LHCN-M2 (cell line): ENCODE measurements around the gene MINK1. TPM values are rescaled to one million over a fixed set of nuclear protein-coding genes. Genes with fewer than 3 reads are reported as not detected.

Experiments
- DNase-seq: peaks from one replicate; pipeline ENCODE4 v3.0.0-alpha.2; 2012; ENCODE audit warnings: low read depth
- total RNA-seq: library from RNA; depleted of rRNA; stranded (reverse); fragments of >200 nt; gene quantifications from 2 replicates; pipeline ENCODE4 v1.2.3, GENCODE V29; 2014

The MINK1 gene
- total RNA-seq, 1 experiment from 2014 or later, result 33.6 TPM

DNA sequence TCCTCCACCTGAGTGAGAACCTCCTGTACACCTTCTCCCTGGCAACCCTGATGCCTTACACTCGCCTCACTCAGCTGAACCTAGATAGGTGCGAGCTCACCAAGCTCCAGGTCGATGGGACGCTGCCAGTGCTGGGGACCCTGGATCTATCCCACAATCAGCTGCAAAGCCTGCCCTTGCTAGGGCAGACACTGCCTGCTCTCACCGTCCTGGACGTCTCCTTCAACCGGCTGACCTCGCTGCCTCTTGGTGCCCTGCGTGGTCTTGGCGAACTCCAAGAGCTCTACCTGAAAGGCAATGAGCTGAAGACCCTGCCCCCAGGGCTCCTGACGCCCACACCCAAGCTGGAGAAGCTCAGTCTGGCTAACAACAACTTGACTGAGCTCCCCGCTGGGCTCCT lies 99.6 kb downstream of the MINK1 start:
- DNase-seq, result no peak

DNA sequence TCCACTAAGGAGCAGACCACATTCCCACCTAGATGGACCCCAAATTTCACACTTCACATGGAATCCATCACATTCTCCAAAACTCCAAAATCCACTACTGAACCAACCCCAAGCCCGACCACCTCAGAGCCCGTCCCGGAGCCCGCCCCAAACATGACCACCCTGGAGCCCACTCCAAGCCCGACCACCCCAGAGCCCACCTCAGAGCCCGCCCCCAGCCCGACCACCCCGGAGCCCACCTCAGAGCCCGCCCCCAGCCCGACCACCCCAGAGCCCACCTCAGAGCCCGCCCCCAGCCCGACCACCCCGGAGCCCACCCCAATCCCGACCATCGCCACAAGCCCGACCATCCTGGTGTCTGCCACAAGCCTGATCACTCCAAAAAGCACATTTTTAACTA lies 100.5 kb downstream of the MINK1 start:
- DNase-seq, result no peak

DNA sequence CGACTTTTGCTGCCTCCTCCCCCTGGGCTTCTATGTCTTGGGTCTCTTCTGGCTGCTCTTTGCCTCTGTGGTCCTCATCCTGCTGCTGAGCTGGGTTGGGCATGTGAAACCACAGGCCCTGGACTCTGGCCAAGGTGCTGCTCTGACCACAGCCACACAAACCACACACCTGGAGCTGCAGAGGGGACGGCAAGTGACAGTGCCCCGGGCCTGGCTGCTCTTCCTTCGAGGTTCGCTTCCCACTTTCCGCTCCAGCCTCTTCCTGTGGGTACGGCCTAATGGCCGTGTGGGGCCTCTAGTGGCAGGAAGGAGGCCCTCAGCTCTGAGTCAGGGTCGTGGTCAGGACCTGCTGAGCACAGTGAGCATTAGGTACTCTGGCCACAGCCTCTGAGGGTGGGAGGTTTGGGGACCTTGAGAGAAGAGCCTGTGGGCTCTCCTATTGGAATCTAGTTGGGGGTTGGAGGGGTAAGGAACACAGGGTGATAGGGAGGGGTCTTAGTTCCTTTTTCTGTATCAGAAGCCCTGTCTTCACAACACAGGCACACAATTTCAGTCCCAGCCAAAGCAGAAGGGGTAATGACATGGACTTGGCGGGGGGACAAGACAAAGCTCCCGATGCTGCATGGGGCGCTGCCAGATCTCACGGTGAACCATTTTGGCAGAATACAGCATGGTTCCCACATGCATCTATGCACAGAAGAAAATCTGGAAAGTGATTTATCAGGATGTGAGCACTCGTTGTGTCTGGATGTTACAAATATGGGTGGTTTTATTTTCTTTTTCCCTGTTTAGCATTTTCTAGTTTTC lies 101.2 kb downstream of the MINK1 start:
- DNase-seq, result peak; percentile 58

DNA sequence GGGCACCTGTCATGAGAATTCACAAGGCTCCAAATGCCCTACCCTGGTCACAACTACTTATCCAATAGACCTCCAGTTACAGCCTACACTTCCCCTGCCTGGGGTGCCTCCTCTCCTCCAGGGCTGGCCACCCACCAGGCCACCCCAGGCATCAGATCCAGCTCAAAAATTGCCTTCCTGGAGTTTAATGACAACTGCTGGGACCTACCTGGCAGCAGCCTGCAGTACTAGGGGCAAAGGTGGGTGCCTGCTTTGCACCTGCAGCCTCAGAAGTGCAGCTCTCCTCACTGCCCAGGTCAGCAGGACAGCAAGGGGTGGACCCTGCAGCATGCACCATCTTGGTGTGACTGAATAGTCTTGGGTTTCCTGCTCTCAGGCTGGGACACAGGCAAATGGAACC lies 102.5 kb downstream of the MINK1 start:
- no peak for DNase-seq

DNA sequence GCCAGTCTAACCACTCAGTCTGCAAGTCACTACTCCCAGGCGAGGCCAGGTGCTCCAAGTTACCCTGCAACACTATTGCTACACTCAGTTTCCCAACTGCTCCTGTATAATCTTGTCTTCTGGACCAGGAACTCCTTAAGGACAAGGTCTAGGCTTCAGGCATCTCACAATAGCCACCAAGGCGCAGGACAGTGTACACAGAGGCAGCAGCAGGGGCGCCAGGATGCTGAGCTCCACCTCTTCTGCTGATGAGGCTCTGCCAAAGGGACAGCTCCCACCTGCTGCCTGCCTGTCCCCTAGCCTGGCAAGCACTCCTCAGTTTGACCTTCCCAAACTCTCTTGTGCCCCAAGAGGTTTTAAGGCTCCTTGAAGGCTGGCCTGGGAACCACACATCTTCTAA lies 103.3 kb downstream of the MINK1 start:
- no peak for DNase-seq

DNA sequence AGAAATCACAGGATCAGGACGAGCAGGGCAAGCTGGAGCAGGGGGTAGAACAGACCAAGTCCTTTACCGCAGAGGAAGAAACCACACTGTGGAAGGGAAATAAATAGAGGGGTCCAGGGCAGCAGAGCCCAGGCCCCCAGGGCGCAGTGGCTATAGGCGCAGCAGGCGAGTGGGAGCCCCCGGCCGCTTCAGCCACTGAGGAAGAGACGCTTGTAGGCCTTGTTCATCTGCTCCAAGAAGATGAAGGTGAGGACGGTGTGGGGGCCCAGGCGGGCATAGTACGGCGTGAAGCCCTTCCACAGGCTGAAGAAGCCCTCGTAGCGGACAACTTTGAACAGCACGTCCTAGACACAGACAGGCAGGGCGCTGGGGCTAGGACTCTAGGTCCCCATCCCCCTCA lies 104.4 kb downstream of the MINK1 start:
- DNase-seq, result no peak

DNA sequence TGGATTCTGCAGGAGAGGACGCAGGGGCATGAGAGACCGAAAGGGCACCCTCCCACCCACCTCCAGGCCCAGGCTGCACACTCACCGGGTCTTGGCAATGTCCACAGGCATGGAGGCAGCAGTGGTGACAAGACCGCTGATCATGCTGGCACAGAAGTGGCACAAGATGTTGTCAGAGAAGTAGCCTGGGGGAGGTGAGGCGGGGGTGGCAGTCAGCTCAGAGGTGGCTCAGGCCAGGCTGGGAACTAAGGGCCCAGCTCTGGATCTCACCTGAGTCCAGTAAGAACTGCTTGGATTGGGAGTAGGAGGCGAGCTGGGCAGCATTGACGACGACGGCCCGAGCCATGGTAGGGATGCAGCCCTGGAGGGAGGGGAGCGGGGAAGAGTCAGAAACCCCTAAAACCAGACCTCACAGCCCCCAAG lies 104.9 kb downstream of the MINK1 start:
- no peak for DNase-seq

DNA sequence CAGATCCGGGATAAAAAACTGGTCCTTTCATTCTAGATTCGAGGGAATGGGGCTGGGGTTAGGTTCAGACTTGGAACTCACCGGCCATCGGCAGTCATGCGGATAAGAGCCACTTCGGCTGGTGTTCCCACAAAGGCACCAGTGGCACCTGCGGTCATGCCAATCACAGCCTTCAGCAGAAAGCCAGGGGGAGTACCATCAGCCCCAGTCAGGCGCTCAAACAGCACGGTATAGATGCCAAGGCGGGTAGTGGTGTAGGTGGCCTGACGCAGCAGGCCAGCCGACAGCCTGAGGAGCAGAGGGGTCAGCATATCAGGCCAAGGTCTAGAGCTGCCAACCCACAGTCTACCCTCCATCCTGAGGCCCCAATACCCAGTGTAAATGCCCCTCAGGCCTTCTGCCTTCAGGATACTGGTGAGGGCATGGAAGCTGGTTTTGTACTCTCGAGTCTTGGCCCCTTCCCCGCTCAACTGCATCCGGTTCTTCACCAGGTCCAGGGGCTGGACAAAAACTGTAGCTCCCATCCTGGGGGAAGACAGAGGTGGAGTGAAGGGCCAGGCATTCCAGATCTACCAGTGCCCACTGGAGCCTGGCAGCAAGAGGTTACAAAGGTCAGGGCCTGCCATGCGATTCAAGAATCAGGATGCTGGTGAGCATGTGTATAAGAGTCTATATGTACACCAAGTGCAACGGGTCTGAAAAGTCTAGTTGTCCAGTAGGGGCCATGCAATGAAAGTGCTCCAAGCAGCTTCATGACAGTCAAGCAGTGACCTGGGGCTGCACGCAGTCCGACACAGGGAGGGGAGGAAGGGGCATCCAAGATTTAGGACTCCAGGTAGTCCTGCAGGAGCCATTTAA lies 105.8 kb downstream of the MINK1 start:
- DNase-seq, result no peak

DNA sequence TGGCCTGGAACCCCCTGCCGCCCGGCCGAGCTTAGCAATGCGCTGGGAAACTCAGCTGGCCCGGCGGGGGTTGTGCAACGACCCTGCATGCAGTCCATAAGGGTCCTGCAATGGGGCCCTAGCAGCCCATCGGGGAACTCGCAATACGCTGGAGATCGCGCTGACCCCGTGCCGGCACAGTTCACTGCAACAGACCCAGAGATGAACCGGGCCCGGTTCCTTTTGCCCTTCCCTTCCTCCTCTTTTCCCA lies 106.3 kb downstream of the MINK1 start:
- no peak for DNase-seq

DNA sequence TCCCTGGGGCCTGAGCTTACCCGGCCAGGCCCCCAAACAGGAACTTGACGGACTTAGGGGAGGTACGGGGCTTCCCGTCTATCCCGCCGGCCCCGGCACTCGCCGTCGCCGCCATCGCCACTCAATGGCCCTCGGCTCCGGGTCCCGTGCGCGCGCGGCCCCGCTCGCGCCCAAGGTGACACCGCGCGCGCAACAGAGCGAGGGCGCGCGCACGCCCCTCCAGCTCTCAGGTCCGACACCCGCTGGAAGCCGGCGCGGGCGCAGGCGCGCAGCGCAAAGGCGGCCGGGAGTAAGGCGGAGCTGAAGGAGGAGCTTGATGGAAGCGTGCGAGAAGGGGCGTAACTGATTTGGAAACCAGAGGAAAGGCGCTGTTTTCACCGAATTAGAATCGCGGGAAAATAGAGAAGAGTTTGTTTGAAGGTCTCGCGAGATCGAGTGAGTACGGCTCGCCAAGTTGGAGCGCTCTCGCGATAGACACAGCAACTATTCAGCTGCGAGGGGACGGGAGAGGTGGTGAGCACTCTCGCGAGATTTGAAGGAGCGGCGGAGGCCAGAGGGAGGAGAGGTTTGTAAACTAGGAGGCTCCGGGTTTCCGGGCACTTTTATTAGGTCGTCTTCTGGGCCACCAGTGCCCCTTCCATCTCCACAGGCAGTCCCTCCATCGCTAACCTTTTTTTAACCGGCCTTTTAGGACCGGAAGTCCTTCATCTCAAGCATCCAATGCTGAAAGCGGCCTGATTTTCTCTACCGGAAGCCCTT lies 106.8 kb downstream of the MINK1 start, which contains the start of the genes RNF167 and SLC25A11:
Gene RNF167, plus strand, starts transcription at position 473 of the 759 bp plus-strand sequence. CDS start 642 bp downstream, outside the sequence.
Gene SLC25A11, minus strand, starts transcription at position 251 of the 759 bp plus-strand sequence. Its CDS starts 136 bp downstream, at position 115.
- peak; percentile 100 for DNase-seq

DNA sequence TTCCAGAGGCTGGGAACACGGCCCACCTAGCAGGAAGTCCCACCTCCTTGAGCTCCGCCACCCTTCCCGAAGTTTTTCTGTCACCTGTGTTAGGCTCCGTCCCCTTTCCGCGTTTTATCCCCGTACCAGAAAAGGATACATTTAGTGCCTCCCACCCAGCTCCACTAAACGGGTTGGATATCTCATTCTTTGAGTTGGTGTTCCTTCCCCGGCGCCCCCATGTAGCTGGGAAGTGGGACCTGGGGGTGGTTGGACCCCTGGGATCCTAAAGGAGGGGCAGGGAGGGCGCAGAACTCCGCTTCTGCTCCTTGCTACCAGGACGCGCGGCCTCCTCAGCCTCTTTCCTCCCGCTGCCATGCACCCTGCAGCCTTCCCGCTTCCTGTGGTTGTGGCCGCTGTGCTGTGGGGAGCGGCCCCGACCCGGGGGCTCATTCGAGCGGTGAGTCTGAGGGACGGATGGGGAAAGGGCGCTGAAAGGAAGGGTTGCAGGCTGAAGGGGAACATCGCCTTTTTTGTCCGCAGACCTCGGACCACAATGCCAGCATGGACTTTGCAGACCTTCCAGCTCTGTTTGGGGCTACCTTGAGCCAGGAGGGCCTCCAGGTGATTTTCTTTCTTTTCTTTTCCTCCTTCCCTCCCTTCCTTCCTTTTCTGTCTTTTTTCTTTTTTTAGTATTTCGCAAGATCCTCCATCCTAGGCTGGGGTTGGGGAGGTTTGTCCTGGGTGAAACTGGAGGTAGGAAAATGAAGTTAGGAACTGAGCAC lies 107.6 kb downstream of the MINK1 start:
- DNase-seq, result no peak

DNA sequence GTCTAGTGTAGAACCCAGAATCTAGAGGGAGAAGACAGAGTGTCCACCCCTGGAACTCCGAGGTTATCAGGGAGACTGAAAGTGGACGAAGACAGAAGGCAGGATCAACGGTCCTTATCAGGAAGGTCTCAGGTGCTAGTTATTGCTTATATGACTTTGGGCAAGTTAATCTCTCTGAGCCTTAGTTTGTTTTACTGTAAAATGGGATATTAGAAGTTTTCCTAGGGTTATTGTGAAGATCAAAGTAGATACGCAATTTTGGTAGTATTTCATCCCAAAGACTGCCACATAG lies 108.1 kb downstream of the MINK1 start:
- no peak for DNase-seq

DNA sequence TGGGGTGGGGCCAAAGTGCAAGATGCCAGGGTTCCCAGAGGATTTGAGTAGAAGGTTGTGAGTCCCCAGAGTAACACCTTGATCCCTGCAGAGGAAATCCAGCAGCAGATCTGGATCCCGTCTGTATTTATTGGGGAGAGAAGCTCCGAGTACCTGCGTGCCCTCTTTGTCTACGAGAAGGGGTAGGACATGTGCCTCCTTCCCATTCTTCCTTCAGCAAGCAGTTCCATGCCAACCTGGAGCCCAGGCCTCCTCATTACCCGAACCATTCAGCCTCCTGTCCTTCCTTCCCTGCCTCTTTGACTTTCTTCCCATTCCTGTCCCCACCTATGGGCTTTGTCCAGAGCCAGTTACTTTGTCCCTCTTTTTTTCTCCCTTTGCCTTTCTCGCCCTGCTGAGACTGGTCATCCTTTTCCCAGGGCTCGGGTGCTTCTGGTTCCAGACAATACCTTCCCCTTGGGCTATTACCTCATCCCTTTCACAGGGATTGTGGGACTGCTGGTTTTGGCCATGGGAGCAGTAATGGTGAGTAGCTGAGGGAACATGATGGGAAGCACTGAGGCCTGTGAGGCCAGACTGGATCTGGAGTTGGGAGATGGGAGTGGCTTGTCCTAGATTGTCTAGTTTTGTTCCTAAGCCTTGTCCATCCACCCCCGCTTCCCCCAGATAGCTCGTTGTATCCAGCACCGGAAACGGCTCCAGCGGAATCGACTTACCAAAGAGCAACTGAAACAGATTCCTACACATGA lies 109.8 kb downstream of the MINK1 start:
- no peak for DNase-seq

DNA sequence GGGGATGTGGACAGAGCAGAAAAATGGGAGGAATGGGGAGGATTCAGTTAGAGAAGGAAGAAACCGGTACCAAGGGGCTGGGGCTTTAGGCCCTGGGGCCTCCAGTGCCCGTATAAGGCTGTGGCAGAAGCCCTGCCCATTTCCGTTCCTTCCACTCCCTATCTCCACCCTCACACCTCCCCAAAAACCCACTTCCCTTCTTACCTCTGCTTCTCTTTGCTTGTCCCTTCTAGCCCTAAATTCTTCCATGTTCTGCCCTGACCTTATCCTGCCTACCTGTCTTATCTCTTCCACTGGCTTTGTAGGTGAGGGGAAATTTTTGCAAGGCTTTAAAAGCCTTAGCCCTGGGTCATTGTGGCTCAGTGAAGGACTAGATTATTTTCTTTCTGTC lies 111.0 kb downstream of the MINK1 start:
- no peak for DNase-seq

DNA sequence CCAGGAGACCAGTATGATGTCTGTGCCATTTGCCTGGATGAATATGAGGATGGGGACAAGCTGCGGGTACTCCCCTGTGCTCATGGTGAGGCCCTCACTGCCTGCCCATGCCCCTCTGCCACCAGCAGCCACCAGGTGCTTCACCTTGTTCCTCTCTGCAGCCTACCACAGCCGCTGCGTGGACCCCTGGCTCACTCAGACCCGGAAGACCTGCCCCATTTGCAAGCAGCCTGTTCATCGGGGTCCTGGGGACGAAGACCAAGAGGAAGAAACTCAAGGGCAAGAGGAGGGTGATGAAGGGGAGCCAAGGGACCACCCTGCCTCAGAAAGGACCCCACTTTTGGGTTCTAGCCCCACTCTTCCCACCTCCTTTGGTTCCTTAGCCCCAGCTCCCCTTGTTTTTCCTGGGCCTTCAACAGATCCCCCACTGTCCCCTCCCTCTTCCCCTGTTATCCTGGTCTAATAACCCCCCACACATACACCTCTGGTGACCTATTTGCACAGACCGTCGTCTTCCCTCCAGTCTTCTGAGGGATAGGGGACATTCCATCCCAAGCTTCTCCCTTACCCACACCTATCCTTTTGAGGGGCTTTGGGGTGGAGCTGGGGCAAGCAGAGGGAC lies 111.5 kb downstream of the MINK1 start:
- no peak for DNase-seq

DNA sequence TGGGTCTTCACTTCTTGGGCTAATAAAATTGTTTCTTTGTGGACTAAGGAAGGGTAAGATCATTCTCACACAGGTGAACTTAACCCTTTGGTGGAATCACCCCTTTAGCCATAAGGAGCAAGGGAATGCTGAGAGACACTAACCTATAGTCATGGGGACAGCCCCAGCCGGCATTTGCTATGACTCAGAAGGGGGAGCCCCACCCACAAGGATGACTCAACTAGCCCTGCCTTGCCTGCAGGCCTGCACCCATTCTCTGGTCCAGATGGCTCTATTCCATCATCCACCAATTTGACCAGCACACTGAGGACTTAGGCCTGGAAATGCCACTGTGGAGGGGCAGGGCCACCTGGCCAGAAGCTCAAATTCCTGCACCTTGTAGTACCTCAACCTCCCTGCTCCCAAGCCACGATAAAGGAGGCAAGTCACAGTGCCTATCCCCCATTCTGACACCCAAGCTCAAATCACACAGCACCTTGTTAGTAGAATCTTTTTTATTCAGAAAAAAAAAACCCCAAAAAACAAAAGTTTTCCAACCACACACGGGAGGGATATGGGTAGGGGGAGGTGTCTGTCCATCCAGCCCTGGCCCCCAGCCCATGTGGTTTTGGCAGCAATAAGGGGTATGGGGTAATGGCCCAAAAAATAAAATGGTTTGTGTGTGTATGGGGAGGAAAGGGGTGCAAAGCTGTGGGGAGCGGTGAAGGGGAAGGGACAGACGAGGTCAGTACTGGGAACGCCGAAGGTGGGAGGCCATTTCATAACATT lies 112.2 kb downstream of the MINK1 start:
- peak; percentile 94 for DNase-seq

DNA sequence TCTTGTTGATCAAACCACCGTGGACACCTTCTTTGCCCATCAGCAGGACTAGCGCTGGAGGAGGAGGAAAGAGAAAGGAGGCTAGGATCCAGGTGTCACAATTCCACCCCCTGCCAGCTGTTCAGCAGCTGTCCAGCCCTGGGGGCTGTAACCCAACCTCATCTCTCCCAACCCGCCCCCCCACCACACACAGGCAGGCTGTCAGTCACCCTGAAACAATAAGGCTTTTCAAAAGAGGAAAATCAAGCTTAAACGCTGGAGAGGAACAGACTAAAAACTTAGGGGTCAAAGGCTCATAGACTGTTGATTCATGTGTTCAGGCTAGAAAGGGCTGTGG lies 112.8 kb downstream of the MINK1 start:
- peak; percentile 77 for DNase-seq

DNA sequence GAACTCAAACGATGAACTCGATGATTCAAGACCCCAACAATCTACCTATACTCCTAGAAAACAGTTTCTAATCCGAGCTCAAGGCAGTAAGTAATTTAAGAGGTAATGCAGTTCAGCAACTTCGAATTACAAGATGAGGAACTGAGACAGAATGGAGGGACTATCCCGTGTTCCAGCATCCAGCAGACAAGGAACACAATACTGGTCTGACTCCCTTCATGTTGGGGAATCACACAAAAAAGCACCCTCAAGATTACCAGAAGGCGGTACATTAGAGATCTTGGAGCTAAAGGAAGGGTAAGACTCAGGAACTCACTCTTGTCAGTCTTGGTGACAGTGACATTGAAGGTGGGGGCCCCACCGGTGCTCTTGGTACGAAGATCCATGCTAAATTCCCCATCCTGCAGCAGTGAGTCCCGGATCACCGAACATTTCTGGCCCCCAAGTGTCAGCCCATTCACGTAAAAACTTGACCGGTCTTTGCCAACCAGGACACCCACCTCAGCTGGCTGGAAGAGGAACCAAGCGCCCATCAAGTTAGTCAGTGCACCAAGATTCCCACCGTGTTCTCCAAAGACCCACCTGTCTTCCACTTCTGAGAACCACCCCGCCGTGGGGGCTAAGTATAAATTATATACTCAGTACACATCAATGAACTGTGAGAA lies 113.3 kb downstream of the MINK1 start:
- no peak for DNase-seq

DNA sequence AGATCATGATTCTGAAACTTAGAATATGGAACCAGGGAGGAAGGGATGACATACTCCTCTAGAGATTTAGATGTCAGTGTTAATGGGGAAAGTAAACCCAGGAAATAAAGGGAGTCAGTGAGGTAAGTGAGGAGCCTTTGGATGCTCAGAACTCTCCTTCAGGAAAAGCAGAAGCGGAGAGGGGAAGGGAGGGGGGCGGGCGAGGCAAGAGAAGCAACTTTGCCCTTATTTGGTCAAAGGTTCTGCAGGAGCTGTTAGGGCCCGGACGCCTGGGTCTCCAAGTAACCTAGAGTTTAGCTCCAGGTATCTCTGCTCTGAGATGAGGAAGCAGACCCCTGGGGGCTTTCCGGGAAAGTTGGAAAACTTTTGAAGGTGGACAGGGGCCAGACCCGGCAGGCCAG lies 113.9 kb downstream of the MINK1 start:
- peak; percentile 41 for DNase-seq
